ENCODE measurements around the gene GLP1R. TPM values are rescaled to one million over a fixed set of nuclear protein-coding genes. Genes with fewer than 3 reads are reported as not detected.

Gene GLP1R
- total and polyA plus RNA-seq, 2 donors (not counting 1 experiment from before 2014, with no cell fraction given), result not detected

- Histone ChIP-seq H2AFZ (ENCODE audit: low read length) (no peak overlapping the region), H3K4me3 (replicated peaks in 1 of 4; ENCODE audit: control extremely low read depth in 1 of 4, insufficient read depth in 1 of 4, low read depth in 3 of 4, low read length in 4 of 4) (no peak overlapping the region), H3K27ac (ENCODE audit: insufficient read depth, low read length) (no peak overlapping the region), H3K36me3 (ENCODE audit: control insufficient read depth, insufficient read depth, low read length) (no peaks in the 10 kb centered on the region), H3K9me3 (ENCODE audit: control insufficient read depth, insufficient read depth, low read depth, low read length) (no peaks in the 10 kb centered on the region), H4K20me1 (ENCODE audit: control insufficient read depth, extremely low read depth, insufficient read depth, low read length) (no peaks in the 10 kb centered on the region), H3K27me3 (ENCODE audit: control insufficient read depth, insufficient read depth, low read length) (no peaks in the 10 kb centered on the region), H3K9ac (ENCODE audit: insufficient read depth, low read length) (no peak overlapping the region), H3K4me2 (ENCODE audit: extremely low read depth, insufficient read depth, low read length) (no peak overlapping the region), H3K79me2 (ENCODE audit: control insufficient read depth, insufficient read depth, low read length) (no peaks in the 10 kb centered on the region), H3K4me1 (ENCODE audit: control insufficient read depth, extremely low read depth, insufficient read depth, low read length) (no peaks in the 10 kb centered on the region)
- TF ChIP-seq CTCF (conservative IDR thresholded peaks at IDR 0.05 in 1 of 2, IDR thresholded peaks at IDR 0.05 in 1 of 2; ENCODE audit: low read depth in 1 of 2, low read length in 2 of 2) (no peak), EZH2 (IDR thresholded peaks at IDR 0.05; ENCODE audit: low read length, missing control alignments) (no peak)
- no peak for DNase-seq (ENCODE audit: low read depth in 2 of 2)
Observed at GRCh38 chr6:39004801-39005200, 43.8 kb upstream of the GLP1R start.

GRCh38 chr6:39005774-39006173 lies 42.8 kb upstream of the GLP1R start:
- no peak for DNase-seq (ENCODE audit: low read depth in 2 of 2)
- TF ChIP-seq EZH2 (IDR thresholded peaks at IDR 0.05; ENCODE audit: low read length, missing control alignments) (no peak), CTCF (conservative IDR thresholded peaks at IDR 0.05 in 1 of 2, IDR thresholded peaks at IDR 0.05 in 1 of 2; ENCODE audit: low read depth in 1 of 2, low read length in 2 of 2) (no peak)
- Histone ChIP-seq H3K4me2 (ENCODE audit: extremely low read depth, insufficient read depth, low read length) (no peak overlapping the region), H3K9me3 (ENCODE audit: control insufficient read depth, insufficient read depth, low read depth, low read length) (no peaks in the 10 kb centered on the region), H3K36me3 (ENCODE audit: control insufficient read depth, insufficient read depth, low read length) (no peaks in the 10 kb centered on the region), H3K27ac (ENCODE audit: insufficient read depth, low read length) (no peak overlapping the region), H3K79me2 (ENCODE audit: control insufficient read depth, insufficient read depth, low read length) (no peaks in the 10 kb centered on the region), H3K27me3 (ENCODE audit: control insufficient read depth, insufficient read depth, low read length) (no peaks in the 10 kb centered on the region), H3K9ac (ENCODE audit: insufficient read depth, low read length) (no peak overlapping the region), H3K4me3 (replicated peaks in 1 of 4; ENCODE audit: control extremely low read depth in 1 of 4, insufficient read depth in 1 of 4, low read depth in 3 of 4, low read length in 4 of 4) (no peak overlapping the region), H4K20me1 (ENCODE audit: control insufficient read depth, extremely low read depth, insufficient read depth, low read length) (no peaks in the 10 kb centered on the region), H3K4me1 (ENCODE audit: control insufficient read depth, extremely low read depth, insufficient read depth, low read length) (no peaks in the 10 kb centered on the region), H2AFZ (ENCODE audit: low read length) (no peak overlapping the region)

DNA sequence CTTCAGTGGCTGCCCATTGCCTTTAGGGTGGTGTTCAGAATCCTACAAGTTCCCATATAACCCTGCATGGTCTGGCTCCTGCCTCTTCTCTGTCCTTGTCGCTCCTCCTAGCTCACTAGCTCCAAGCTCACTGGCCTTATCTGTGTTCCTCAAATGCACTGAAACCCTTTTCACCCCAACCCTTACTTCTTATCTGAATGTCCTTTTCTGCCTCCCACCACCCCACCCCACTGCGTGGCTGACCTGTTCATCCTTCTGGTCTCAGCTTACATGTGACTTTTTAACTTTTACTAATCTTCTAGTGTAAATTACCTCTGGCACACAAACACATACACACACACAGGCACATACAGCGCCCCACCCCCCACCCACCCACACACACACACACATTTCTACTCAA lies 41.0 kb upstream of the GLP1R start:
- H3K9me3 ChIP-seq (ENCODE audit: control insufficient read depth, insufficient read depth, low read depth, low read length), result no peaks in the 10 kb centered on the region
- no peaks in the 10 kb centered on the region for H3K79me2 ChIP-seq (ENCODE audit: control insufficient read depth, insufficient read depth, low read length)
- TF ChIP-seq CTCF (conservative IDR thresholded peaks at IDR 0.05 in 1 of 2, IDR thresholded peaks at IDR 0.05 in 1 of 2; ENCODE audit: low read depth in 1 of 2, low read length in 2 of 2) (no peak), EZH2 (IDR thresholded peaks at IDR 0.05; ENCODE audit: low read length, missing control alignments) (no peak)
- no peaks in the 10 kb centered on the region for H3K36me3 ChIP-seq (ENCODE audit: control insufficient read depth, insufficient read depth, low read length)
- H3K4me1 ChIP-seq (ENCODE audit: control insufficient read depth, extremely low read depth, insufficient read depth, low read length), result no peaks in the 10 kb centered on the region
- H3K4me2 ChIP-seq (ENCODE audit: extremely low read depth, insufficient read depth, low read length), result no peak overlapping the region
- H3K4me3 ChIP-seq (replicated peaks in 1 of 4; ENCODE audit: control extremely low read depth in 1 of 4, insufficient read depth in 1 of 4, low read depth in 3 of 4, low read length in 4 of 4), result no peak overlapping the region
- H3K27me3 ChIP-seq (ENCODE audit: control insufficient read depth, insufficient read depth, low read length), result no peaks in the 10 kb centered on the region
- no peak overlapping the region for H3K9ac ChIP-seq (ENCODE audit: insufficient read depth, low read length)
- H4K20me1 ChIP-seq (ENCODE audit: control insufficient read depth, extremely low read depth, insufficient read depth, low read length), result no peaks in the 10 kb centered on the region
- H3K27ac ChIP-seq (ENCODE audit: insufficient read depth, low read length), result no peak overlapping the region
- no peak for DNase-seq (ENCODE audit: low read depth in 2 of 2)
- H2AFZ ChIP-seq (ENCODE audit: low read length), result no peak overlapping the region

Data from fibroblast of lung (primary cell).